GM19328 (cell line): Measurements from ENCODE around the gene BPIFB4.
"Not testable (repeated sequence)": the region's sequence is repeated elsewhere in the genome, so short reads cannot be mapped to it uniquely, and the experiment has no call there.

Source experiments
- ATAC-seq: cut with Tn5 transposase; IDR thresholded peaks from one replicate; pipeline ENCODE4 v1.9.1; 2021; ENCODE audit warnings: mild to moderate bottlenecking, moderate library complexity; ENCODE audit not compliant: unreplicated experiment

Gene BPIFB4

GRCh38 chr20:33079259-33079658 is at the start of gene BPIFB4:
Gene BPIFB4 (plus strand): TSS chr20:33079643. CDS start chr20:33081527, 1,884 bp downstream.
- ATAC-seq, result no peak

- no peak for ATAC-seq
Observed at GRCh38 chr20:33030076-33030475, 49.4 kb upstream of the BPIFB4 start.

- ATAC-seq, result no peak
Observed at GRCh38 chr20:33030569-33030968, 48.9 kb upstream of the BPIFB4 start.

- no peak for ATAC-seq
Observed at GRCh38 chr20:33031531-33031930, 47.9 kb upstream of the BPIFB4 start, which contains the start of gene BPIFB6. Gene BPIFB6 (plus strand): TSS chr20:33031648. CDS start chr20:33031648, 0 bp downstream.

- ATAC-seq, result no peak
Observed at GRCh38 chr20:33032555-33032954, 46.9 kb upstream of the BPIFB4 start.

GRCh38 chr20:33033381-33033780 is 46.1 kb upstream of the BPIFB4 start:
- ATAC-seq, result no peak

GRCh38 chr20:33034115-33034514 is 45.3 kb upstream of the BPIFB4 start:
- no peak for ATAC-seq

- ATAC-seq, result no peak
Observed at GRCh38 chr20:33034901-33035492, 44.4 kb upstream of the BPIFB4 start.

- no peak for ATAC-seq
Observed at GRCh38 chr20:33037456-33037855, 42.0 kb upstream of the BPIFB4 start.

- no peak for ATAC-seq
Observed at GRCh38 chr20:33038243-33038642, 41.2 kb upstream of the BPIFB4 start.

GRCh38 chr20:33042430-33042829 is 37.0 kb upstream of the BPIFB4 start:
- no peak for ATAC-seq

- no peak for ATAC-seq
Observed at GRCh38 chr20:33042983-33043730, 36.3 kb upstream of the BPIFB4 start.

GRCh38 chr20:33043731-33044181 is 35.7 kb upstream of the BPIFB4 start:
- no peak for ATAC-seq

- ATAC-seq, result not testable (repeated sequence)
Observed at GRCh38 chr20:33045129-33045721, 34.2 kb upstream of the BPIFB4 start.

GRCh38 chr20:33046412-33046811 is 33.0 kb upstream of the BPIFB4 start:
- ATAC-seq, result no peak

- no peak for ATAC-seq
Observed at GRCh38 chr20:33051333-33051732, 28.1 kb upstream of the BPIFB4 start.

GRCh38 chr20:33053291-33054106 is 25.9 kb upstream of the BPIFB4 start, which contains the start of gene BPIFB3:
Gene BPIFB3 (plus strand): TSS chr20:33053903. CDS start chr20:33055436, 1,533 bp downstream.
- ATAC-seq, result no peak

GRCh38 chr20:33054381-33054780 is 25.1 kb upstream of the BPIFB4 start:
- no peak for ATAC-seq

GRCh38 chr20:33054791-33055190 is 24.7 kb upstream of the BPIFB4 start:
- no peak for ATAC-seq

- no peak for ATAC-seq
Observed at GRCh38 chr20:33059136-33059535, 20.3 kb upstream of the BPIFB4 start.
